GM18861 (cell line): ENCODE measurements around the gene SLC6A7.

Experiments used
- ATAC-seq: cut with Tn5 transposase; IDR thresholded peaks from one replicate; pipeline ENCODE4 v1.9.1; 2021; ENCODE audit not compliant: unreplicated experiment

SLC6A7 gene

DNA sequence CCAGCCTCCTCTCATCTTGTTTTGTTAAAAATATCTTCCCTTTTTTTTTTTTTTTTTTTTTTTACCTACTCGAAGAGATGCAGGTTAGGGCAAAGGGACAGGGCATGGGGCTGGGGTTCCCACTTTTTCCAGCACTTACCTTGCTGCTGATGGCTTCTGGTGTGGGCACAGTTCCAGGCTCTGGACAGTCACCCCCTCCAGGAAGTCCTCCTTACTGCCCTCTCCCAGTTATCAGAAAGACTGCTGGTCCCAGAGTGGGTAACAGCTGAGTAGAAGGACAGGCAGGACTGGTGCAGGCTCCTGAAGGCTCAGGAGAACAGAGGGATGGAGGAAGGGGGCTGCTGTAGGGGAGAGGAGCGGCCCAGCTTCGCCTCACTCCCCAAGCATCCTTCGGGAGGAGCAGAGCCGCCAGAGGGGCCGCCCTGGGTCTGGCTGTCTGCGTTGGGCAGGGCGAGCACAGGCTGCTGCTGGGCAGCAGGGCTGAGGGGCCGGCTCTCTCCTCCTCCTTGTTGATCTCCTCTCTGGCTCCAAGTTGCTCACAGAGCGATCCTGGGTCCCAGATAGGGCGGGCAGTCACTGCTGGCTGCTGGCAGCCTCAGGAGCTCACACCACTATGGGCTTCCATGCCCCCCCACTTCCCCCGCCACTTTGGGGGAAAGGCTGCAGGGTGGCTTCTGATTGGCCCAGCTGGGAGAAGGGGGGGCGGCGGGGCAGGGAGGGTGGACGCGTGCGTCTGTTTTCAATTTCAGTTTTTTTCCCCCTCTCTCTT, 34.4 kb upstream of the SLC6A7 start, which contains the start of gene PDGFRB:
Gene PDGFRB (minus strand): TSS at position 588 of the 769 bp plus-strand sequence. CDS start 18,798 bp downstream, outside the sequence.
- no peak for ATAC-seq

DNA sequence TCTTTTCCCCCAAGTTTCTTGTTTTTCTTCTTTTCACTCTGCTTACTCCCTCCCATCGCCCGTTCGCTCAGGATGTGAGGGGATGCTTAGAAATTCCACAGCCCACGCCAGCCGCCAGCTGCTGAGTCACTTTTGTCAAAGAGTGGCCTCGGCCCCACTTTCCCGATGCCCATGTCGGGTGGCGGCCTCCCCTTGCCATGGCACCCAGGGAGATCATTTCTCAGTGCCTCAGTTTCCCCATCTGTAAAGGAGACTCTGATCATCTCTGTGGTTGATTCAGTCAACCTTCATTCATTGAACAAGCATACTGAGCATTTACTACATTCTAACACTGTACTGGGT, 33.9 kb upstream of the SLC6A7 start:
- ATAC-seq, result no peak

DNA sequence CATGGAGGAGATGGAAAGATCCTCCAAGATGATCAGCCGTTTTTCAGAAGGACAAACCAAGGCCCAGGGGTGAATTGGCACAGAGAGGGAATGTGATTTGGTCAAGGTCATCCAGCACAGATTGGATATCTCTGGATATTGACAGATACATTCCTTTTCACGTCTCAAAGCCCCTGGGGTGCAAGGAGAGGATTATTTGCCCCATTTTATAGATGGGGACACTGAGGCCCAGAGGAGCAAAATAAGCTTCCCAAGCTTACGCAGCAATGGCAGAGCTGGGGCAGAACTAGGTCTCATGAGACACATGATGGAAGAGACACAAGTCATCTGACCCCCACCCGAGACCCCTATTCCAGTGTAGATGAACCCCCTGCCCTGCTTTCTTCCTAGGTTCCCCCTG, 33.3 kb upstream of the SLC6A7 start:
- no peak for ATAC-seq

- ATAC-seq, result no peak
Measured at GRCh38 chr5:150157168-150157567, 32.7 kb upstream of the SLC6A7 start.

DNA sequence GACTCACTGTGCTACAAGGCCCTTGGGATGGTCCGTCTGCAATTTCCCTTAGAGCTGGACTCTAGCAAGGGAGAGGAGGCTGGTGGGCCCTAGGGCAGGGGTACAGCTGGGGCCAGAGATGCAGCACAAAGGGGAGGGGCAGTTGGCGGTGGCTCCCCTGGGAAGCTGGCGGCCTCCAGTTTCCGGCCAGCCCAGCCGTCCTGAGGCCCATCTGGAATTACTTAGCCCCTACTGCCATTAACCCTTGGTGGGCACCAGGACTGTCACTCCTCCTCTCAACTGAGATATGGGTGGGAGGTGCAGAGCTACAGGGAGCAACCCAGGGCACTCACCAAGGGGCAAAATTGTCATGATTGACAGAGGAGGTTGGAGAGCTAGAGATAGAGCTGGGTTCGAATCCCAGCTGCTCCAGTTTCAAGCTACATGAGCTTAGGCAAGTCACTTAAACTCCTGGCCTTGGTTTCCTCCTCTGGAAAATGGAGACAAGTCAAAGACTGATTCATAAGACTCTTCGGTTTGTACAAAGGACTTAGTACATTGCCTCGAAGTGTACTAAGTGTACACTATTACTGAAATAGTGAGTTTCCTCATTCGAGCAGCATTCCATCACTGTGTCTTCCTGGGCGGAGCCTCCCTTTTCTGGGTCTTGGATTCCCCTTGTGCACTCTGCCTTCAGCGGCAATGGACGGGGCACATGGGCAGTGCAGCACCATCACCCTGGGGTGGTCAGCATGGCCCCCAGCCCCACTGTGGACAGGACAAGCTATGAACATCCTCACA, 31.5 kb upstream of the SLC6A7 start:
- ATAC-seq, result no peak

GRCh38 chr5:150159031-150159430, 30.8 kb upstream of the SLC6A7 start:
- no peak for ATAC-seq

- no peak for ATAC-seq
Measured at GRCh38 chr5:150159741-150160179, 30.1 kb upstream of the SLC6A7 start.

- no peak for ATAC-seq
Measured at GRCh38 chr5:150160448-150161081, 29.3 kb upstream of the SLC6A7 start.

GRCh38 chr5:150161242-150162141, 28.4 kb upstream of the SLC6A7 start:
- ATAC-seq, result peak; percentile 66

DNA sequence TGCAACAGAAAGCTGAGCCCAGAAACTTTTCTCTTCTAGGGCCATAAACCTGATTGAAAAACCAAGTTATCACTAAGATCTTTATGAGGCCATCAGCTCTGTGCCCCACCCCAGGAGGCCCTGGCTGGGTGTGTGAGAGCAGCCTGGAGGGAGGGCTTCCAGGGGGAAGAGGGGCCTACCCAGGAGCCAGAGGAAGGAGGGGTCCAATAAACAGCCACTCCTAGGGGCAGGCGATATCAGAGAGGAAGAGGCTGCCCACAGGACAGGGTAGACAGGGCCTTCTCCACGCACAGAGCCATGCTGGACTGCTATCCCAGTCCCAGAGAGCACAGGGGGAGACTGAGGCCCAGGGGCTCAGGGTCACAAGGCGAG, 27.7 kb upstream of the SLC6A7 start:
- no peak for ATAC-seq

DNA sequence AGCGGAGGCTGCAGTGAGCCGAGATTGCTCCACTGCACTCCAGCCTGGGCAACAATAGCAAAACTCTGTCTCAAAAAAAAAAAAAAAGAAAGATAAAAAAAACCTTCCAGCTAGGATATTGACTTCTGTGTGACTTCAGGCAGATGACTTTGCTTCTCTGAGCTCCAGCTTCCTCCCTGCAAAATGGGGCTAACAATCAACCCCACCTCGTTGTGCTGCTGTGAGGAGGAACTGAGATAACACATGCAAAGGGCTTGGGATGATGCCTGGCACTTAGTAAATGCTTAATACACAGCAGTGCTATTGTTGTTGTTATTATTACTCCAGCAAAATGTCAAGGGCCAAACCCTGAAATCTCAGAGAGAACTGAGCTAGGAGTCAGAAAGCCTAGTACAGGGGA, 26.8 kb upstream of the SLC6A7 start:
- ATAC-seq, result no peak

DNA sequence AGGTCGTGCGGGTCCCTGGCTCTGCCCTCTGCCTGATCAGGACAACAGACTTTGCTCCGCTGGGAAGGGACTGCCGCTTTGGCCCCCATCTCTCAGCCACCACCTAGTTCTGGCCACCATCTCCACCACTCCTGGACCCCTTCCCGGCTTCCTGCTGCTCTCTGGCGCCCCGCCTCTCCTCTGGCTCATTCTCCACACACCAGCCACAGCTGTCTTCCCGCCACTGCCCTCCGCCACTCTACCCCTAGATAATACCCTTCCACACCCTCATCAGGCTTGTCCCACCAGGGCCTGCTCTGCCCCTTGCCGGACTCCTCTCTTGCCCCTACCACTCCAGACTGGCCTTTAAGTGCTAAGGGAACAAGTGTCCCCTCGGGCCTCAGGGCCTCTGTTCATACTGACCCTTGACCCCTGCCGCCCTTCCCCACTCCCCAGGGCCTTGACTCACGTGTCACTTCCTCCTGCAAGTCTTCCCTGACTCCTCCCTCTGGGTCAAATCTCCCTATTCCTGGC, 26.3 kb upstream of the SLC6A7 start:
- no peak for ATAC-seq

- ATAC-seq, result no peak
Measured at GRCh38 chr5:150164211-150164980, 25.5 kb upstream of the SLC6A7 start.

GRCh38 chr5:150166037-150166649, 23.7 kb upstream of the SLC6A7 start:
- ATAC-seq, result no peak

- ATAC-seq, result no peak
Measured at GRCh38 chr5:150166650-150167511, 23.0 kb upstream of the SLC6A7 start, which contains the start of gene CDX1. Gene CDX1, plus strand, starts transcription at chr5:150166778. Its CDS starts 99 bp downstream, at chr5:150166877.

DNA sequence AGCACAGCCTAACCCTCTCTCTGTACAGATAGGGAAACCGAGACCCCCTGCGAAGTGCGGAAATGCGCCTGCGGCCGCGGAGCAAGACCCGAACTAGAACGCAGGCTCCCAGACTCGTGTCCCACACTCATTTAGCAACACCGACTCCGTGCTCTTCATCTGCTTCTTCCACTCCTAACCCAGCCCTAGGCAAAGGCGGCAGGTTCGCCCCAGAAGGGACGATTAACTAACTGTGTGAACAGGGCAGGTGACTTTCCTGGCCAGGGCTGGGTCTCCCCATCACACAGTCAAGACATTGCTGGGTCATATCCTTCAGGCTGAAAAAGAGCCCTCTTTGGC, 22.4 kb upstream of the SLC6A7 start:
- ATAC-seq, result no peak

DNA sequence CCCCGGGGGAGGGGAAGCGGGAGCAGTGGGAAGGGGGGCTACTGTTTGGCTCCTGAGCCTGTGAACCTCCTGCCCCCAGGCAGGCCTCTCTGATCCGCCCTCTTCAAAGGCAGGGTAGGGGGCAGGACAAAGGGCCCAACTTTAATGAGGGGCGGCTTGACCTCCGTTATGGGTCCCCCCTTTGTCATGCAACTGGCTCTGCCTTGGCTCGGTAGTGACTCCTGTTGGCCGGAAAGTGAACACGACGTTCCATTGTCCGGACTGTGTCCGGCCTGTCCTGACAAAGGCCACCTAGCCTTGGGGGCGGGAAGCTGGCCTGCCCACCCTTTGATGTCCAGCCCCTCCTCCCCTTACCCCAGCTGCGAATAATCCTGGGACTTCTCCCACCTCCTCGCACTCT, 22.0 kb upstream of the SLC6A7 start:
- ATAC-seq, result no peak

- ATAC-seq, result no peak
Measured at GRCh38 chr5:150168864-150169263, 21.0 kb upstream of the SLC6A7 start.

- no peak for ATAC-seq
Measured at GRCh38 chr5:150172145-150172544, 17.7 kb upstream of the SLC6A7 start.
